Stimulated activated CD8-positive, alpha-beta memory T cell treated with anti-CD3 and anti-CD28 coated beads, Interleukin-4, amount 100 ng/mL, for 1 hour (primary cell): ENCODE results near the gene ANKRD18A.
"Not testable (repeated sequence)": the region's sequence is repeated elsewhere in the genome, so short reads cannot be mapped to it uniquely, and the experiment has no call there.

ENCODE experiments used
- DNase-seq, 2 donors: peaks; one replicate each; pipeline ENCODE4 v3.0.0-alpha.2; 2020; ENCODE audit warnings: low read depth in 2 of 2, low spot score in 1 of 2

The ANKRD18A gene

GRCh38 chr9:38629511-38629910 is 9.1 kb upstream of the ANKRD18A start:
- DNase-seq = no peak

- DNase-seq = no peak
These were observed 5.6 kb upstream of the ANKRD18A start for GRCh38 chr9:38626006-38626405.

GRCh38 chr9:38622951-38623350 is 2.6 kb upstream of the ANKRD18A start:
- DNase-seq = no peak

GRCh38 chr9:38622288-38622674 is 1.9 kb upstream of the ANKRD18A start:
- no peak for DNase-seq

GRCh38 chr9:38621434-38622287 is 1.3 kb upstream of the ANKRD18A start:
- no peak for DNase-seq

GRCh38 chr9:38619556-38620447 is 594 bp downstream of the ANKRD18A start:
- DNase-seq = no peak

GRCh38 chr9:38598029-38598745 is 22.2 kb downstream of the ANKRD18A start:
- not testable (repeated sequence) for DNase-seq

GRCh38 chr9:38595117-38595516 is 25.3 kb downstream of the ANKRD18A start:
- DNase-seq = not testable (repeated sequence)

GRCh38 chr9:38591346-38592063 is 28.9 kb downstream of the ANKRD18A start:
- DNase-seq = not testable (repeated sequence)

- DNase-seq = not testable (repeated sequence)
These were observed 36.6 kb downstream of the ANKRD18A start for GRCh38 chr9:38583765-38584164.

GRCh38 chr9:38580112-38580511 is 40.3 kb downstream of the ANKRD18A start:
- DNase-seq = not testable (repeated sequence)

- DNase-seq = not testable (repeated sequence)
These were observed 44.2 kb downstream of the ANKRD18A start for GRCh38 chr9:38576181-38576580.

- DNase-seq = not testable (repeated sequence)
These were observed 54.3 kb downstream of the ANKRD18A start for GRCh38 chr9:38566048-38566447.

- not testable (repeated sequence) for DNase-seq
These were observed 55.2 kb downstream of the ANKRD18A start for GRCh38 chr9:38565178-38565577.

- not testable (repeated sequence) for DNase-seq
These were observed 56.5 kb downstream of the ANKRD18A start for GRCh38 chr9:38563911-38564310.

GRCh38 chr9:38561134-38561533 is 59.3 kb downstream of the ANKRD18A start:
- not testable (repeated sequence) for DNase-seq

- not testable (repeated sequence) for DNase-seq
These were observed 61.2 kb downstream of the ANKRD18A start for GRCh38 chr9:38559172-38559571.

GRCh38 chr9:38557746-38558145 is 62.6 kb downstream of the ANKRD18A start:
- DNase-seq = not testable (repeated sequence)

GRCh38 chr9:38554966-38555365 is 65.4 kb downstream of the ANKRD18A start:
- DNase-seq = not testable (repeated sequence)

- DNase-seq = not testable (repeated sequence)
These were observed 67.4 kb downstream of the ANKRD18A start for GRCh38 chr9:38553019-38553418.
